ENCODE measurements around the gene M1AP.

M1AP gene

DNA sequence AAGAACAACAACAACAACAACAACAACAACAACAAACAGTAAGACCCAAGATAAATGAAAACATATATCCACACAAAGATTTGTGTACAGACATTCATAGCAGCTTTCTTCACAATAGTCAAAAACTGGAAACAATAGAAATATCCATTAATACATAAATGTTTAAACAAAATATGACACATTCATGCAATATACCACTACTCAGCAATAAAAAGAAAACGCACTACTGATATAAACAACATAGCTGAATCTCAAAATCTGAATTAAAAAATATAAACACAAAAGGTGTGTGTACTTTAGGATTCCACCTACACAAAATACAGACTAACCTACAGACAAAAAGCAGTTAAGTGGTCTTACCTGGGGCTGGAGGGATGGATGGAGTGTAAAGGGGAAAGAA, 51.5 kb downstream of the M1AP start:
- H3K36me3 ChIP-seq (ENCODE audit: control insufficient read depth, insufficient read depth, low read length) = no peaks in the 10 kb centered on the region
- WGBS (ENCODE audit: insufficient coverage, insufficient read length) = no CpG with 5 or more reads among the region's 1 CpG
- no peak overlapping the region for H3K27ac ChIP-seq (ENCODE audit: low read length)
- no peak overlapping the region for H3K4me3 ChIP-seq (ENCODE audit: low read length)
- no peak for DNase-seq (ENCODE audit: low read depth, low spot score)
- H3K27me3 ChIP-seq (ENCODE audit: control insufficient read depth, insufficient read depth, low read length) = no peaks in the 10 kb centered on the region
- H3K9me3 ChIP-seq (ENCODE audit: control insufficient read depth, insufficient read depth, low read length) = no peaks in the 10 kb centered on the region
- no peaks in the 10 kb centered on the region for H3K4me1 ChIP-seq (ENCODE audit: control insufficient read depth, insufficient read depth, low read length)

GRCh38 chr2:74593826-74594772, 54.0 kb downstream of the M1AP start:
- Histone ChIP-seq H3K4me1 (ENCODE audit: control insufficient read depth, insufficient read depth, low read length) (no peaks in the 10 kb centered on the region), H3K4me3 (ENCODE audit: low read length) (no peak overlapping the region), H3K9me3 (ENCODE audit: control insufficient read depth, insufficient read depth, low read length) (no peaks in the 10 kb centered on the region), H3K27ac (ENCODE audit: low read length) (no peak overlapping the region), H3K27me3 (ENCODE audit: control insufficient read depth, insufficient read depth, low read length) (no peaks in the 10 kb centered on the region), H3K36me3 (ENCODE audit: control insufficient read depth, insufficient read depth, low read length) (no peaks in the 10 kb centered on the region)
- WGBS (ENCODE audit: insufficient coverage, insufficient read length) = no CpG with 5 or more reads among the region's 4 CpGs
- DNase-seq (ENCODE audit: low read depth, low spot score) = no peak

DNA sequence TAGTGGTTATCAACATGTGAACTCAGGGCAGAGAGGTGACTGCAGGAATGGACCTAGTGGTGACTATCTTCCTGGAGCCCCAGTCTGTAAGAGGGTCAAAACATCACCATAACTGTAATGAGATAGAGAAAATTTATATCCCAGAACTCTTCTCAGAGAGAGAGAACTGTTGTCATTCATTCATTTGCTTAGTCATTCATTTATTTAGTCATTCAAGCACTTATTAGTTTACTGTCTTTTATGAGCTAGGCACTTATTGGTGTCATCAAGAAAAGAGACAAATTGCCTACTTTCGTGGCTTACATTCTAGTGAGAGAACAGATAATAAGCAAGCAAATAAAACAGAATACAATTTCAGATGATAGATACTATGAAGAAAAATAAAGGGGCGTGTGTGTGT, 59.5 kb downstream of the M1AP start:
- H3K36me3 ChIP-seq (ENCODE audit: control insufficient read depth, insufficient read depth, low read length) = no peaks in the 10 kb centered on the region
- no peaks in the 10 kb centered on the region for H3K4me1 ChIP-seq (ENCODE audit: control insufficient read depth, insufficient read depth, low read length)
- WGBS (ENCODE audit: insufficient coverage, insufficient read length) = no CpG with 5 or more reads among the region's 2 CpGs
- no peak overlapping the region for H3K27ac ChIP-seq (ENCODE audit: low read length)
- H3K9me3 ChIP-seq (ENCODE audit: control insufficient read depth, insufficient read depth, low read length) = no peaks in the 10 kb centered on the region
- H3K4me3 ChIP-seq (ENCODE audit: low read length) = no peak overlapping the region
- no peak for DNase-seq (ENCODE audit: low read depth, low spot score)
- H3K27me3 ChIP-seq (ENCODE audit: control insufficient read depth, insufficient read depth, low read length) = no peaks in the 10 kb centered on the region

- Histone ChIP-seq H3K36me3 (ENCODE audit: control insufficient read depth, insufficient read depth, low read length) (no peaks in the 10 kb centered on the region), H3K4me3 (ENCODE audit: low read length) (no peak overlapping the region), H3K9me3 (ENCODE audit: control insufficient read depth, insufficient read depth, low read length) (no peaks in the 10 kb centered on the region), H3K27ac (ENCODE audit: low read length) (no peak overlapping the region), H3K27me3 (ENCODE audit: control insufficient read depth, insufficient read depth, low read length) (no peaks in the 10 kb centered on the region), H3K4me1 (ENCODE audit: control insufficient read depth, insufficient read depth, low read length) (no peaks in the 10 kb centered on the region)
- DNase-seq (ENCODE audit: low read depth, low spot score) = peak; percentile 55
- WGBS (ENCODE audit: insufficient coverage, insufficient read length) = no CpG with 5 or more reads among the region's 6 CpGs
Observed at GRCh38 chr2:74587664-74588277, 60.4 kb downstream of the M1AP start.

- no peaks in the 10 kb centered on the region for H3K9me3 ChIP-seq (ENCODE audit: control insufficient read depth, insufficient read depth, low read length)
- no peak overlapping the region for H3K4me3 ChIP-seq (ENCODE audit: low read length)
- H3K27ac ChIP-seq (ENCODE audit: low read length) = no peak overlapping the region
- H3K36me3 ChIP-seq (ENCODE audit: control insufficient read depth, insufficient read depth, low read length) = no peaks in the 10 kb centered on the region
- WGBS (ENCODE audit: insufficient coverage, insufficient read length) = no CpG with 5 or more reads among the region's 4 CpGs
- no peaks in the 10 kb centered on the region for H3K27me3 ChIP-seq (ENCODE audit: control insufficient read depth, insufficient read depth, low read length)
- H3K4me1 ChIP-seq (ENCODE audit: control insufficient read depth, insufficient read depth, low read length) = no peaks in the 10 kb centered on the region
- DNase-seq (ENCODE audit: low read depth, low spot score) = no peak
Observed at GRCh38 chr2:74585406-74586185, 62.5 kb downstream of the M1AP start.

DNA sequence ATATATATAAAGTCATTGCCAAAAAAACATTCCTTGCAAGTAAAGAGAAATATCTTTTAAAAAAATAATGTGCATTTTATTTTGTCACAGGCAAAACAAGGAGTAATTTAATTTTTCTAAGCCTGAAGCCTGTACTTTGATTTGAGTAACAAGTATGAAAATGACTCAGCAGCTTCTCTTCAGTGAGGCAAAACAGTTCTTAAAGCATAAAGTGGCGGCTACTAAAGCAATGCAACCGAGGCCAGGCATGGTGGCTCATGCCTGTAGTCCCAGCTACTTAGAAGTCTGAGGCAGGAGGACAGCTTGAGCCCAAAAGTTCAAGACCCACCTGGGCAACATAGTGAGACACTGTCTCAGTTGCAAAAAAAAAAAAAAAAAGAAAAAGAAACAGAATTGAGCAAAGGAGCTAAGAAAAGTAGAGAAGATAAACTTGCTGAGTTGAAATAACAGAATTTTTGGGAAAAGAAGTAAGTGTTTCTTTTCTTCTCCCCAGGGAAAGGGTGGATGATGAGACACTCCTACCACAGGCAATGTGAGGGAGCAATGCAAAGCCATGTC, 64.0 kb downstream of the M1AP start:
- no CpG with 5 or more reads among the region's 2 CpGs for WGBS (ENCODE audit: insufficient coverage, insufficient read length)
- no peak overlapping the region for H3K27ac ChIP-seq (ENCODE audit: low read length)
- DNase-seq (ENCODE audit: low read depth, low spot score) = no peak

DNA sequence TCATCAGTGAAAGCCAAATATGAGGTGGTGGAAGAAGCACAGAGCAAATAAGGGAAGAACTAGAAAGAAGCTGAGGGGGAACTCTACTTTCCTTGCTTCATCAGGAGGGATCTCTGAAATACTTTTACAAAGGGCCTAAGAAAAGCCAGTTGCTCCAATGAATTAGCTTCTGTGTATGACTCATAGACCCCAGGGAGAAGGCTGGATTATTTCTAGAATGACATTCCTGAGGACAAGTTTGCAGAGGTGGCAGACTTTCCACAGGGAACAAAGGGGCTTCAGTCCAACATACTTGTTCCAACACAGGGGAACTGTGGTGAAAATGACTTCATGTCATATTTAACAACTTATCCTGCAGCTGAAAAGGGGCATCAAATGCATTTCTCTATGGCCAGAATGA, 64.6 kb downstream of the M1AP start:
- no peak overlapping the region for H3K4me3 ChIP-seq (ENCODE audit: low read length)
- no peaks in the 10 kb centered on the region for H3K36me3 ChIP-seq (ENCODE audit: control insufficient read depth, insufficient read depth, low read length)
- no peaks in the 10 kb centered on the region for H3K27me3 ChIP-seq (ENCODE audit: control insufficient read depth, insufficient read depth, low read length)
- H3K27ac ChIP-seq (ENCODE audit: low read length) = no peak overlapping the region
- DNase-seq (ENCODE audit: low read depth, low spot score) = no peak
- H3K4me1 ChIP-seq (ENCODE audit: control insufficient read depth, insufficient read depth, low read length) = no peaks in the 10 kb centered on the region
- H3K9me3 ChIP-seq (ENCODE audit: control insufficient read depth, insufficient read depth, low read length) = no peaks in the 10 kb centered on the region

More for the DNA sequence above, 64.0 kb downstream of the M1AP start:
- no peaks in the 10 kb centered on the region for H3K36me3 ChIP-seq (ENCODE audit: control insufficient read depth, insufficient read depth, low read length)
- no peak overlapping the region for H3K4me3 ChIP-seq (ENCODE audit: low read length)
- H3K4me1 ChIP-seq (ENCODE audit: control insufficient read depth, insufficient read depth, low read length) = no peaks in the 10 kb centered on the region
- H3K9me3 ChIP-seq (ENCODE audit: control insufficient read depth, insufficient read depth, low read length) = no peaks in the 10 kb centered on the region
- H3K27me3 ChIP-seq (ENCODE audit: control insufficient read depth, insufficient read depth, low read length) = no peaks in the 10 kb centered on the region

- H3K9me3 ChIP-seq (ENCODE audit: control insufficient read depth, insufficient read depth, low read length) = no peaks in the 10 kb centered on the region
- no peaks in the 10 kb centered on the region for H3K36me3 ChIP-seq (ENCODE audit: control insufficient read depth, insufficient read depth, low read length)
- H3K4me1 ChIP-seq (ENCODE audit: control insufficient read depth, insufficient read depth, low read length) = 0 out of 2 replicates have a peak, but pooled peaks cover 1% of the 10 kb centered on the region
- no peak overlapping the region for H3K27ac ChIP-seq (ENCODE audit: low read length)
- no CpG with 5 or more reads among the region's 2 CpGs for WGBS (ENCODE audit: insufficient coverage, insufficient read length)
- no peaks in the 10 kb centered on the region for H3K27me3 ChIP-seq (ENCODE audit: control insufficient read depth, insufficient read depth, low read length)
- no peak overlapping the region for H3K4me3 ChIP-seq (ENCODE audit: low read length)
- DNase-seq (ENCODE audit: low read depth, low spot score) = no peak
Observed at GRCh38 chr2:74582184-74582583, 65.9 kb downstream of the M1AP start.

DNA sequence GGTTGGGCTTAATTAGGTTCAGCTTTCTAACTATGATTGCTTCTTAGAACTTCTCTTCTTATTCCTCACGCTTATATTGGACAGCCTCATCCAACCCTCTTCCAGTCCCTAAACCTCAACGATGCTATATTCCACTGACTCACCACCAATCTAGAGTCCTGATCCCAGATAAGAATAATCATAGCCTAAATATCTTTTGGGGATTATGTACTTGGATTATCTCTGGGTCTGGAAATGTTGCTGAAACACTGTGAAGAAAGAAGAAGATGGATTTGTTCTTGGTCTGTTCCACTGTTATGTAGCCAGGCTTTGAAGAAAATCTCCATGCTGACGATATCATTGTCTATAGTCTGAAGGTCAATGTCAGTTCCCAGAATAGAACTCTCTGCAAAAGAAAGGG, 66.7 kb downstream of the M1AP start:
- no peak for DNase-seq (ENCODE audit: low read depth, low spot score)
- Histone ChIP-seq H3K36me3 (ENCODE audit: control insufficient read depth, insufficient read depth, low read length) (no peaks in the 10 kb centered on the region), H3K27me3 (ENCODE audit: control insufficient read depth, insufficient read depth, low read length) (no peaks in the 10 kb centered on the region), H3K4me3 (ENCODE audit: low read length) (no peak overlapping the region), H3K9me3 (ENCODE audit: control insufficient read depth, insufficient read depth, low read length) (no peaks in the 10 kb centered on the region), H3K4me1 (ENCODE audit: control insufficient read depth, insufficient read depth, low read length) (0 out of 2 replicates have a peak, but pooled peaks cover 1% of the 10 kb centered on the region), H3K27ac (ENCODE audit: low read length) (no peak overlapping the region)
- WGBS (ENCODE audit: insufficient coverage, insufficient read length) = no CpG with 5 or more reads among the region's 3 CpGs

DNA sequence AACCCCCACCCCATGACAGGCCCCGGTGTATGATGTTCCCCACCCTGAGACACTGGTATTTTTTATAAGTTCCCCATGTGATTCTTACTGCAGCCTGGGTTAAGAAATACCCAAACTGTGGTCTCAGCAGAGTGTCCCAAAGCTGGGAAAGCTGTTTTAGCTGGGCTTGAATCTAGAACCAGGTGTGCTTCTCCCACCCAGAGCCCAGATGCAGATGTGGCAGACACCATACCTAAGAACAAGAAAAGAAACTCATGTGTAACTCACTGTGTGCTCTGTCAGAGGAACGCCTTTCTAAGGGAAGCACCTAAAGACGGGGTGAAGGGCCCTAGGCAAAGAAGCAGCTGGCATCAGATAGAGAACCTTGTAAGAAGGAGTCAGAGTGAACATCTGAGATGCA, 69.7 kb downstream of the M1AP start:
- no peaks in the 10 kb centered on the region for H3K27me3 ChIP-seq (ENCODE audit: control insufficient read depth, insufficient read depth, low read length)
- whole genome bisulfite sequencing (ENCODE audit: insufficient coverage, insufficient read length) = no CpG with 5 or more reads among the region's 3 CpGs
- no peaks in the 10 kb centered on the region for H3K36me3 ChIP-seq (ENCODE audit: control insufficient read depth, insufficient read depth, low read length)
- no peaks in the 10 kb centered on the region for H3K9me3 ChIP-seq (ENCODE audit: control insufficient read depth, insufficient read depth, low read length)
- 0 out of 2 replicates have a peak, but pooled peaks cover 1% of the 10 kb centered on the region for H3K4me1 ChIP-seq (ENCODE audit: control insufficient read depth, insufficient read depth, low read length)
- no peak overlapping the region for H3K4me3 ChIP-seq (ENCODE audit: low read length)
- DNase-seq (ENCODE audit: low read depth, low spot score) = no peak
- no peak overlapping the region for H3K27ac ChIP-seq (ENCODE audit: low read length)

Data from iPS DF 6.9 (cell line).